WI38 (cell line): ENCODE results near the gene ESF1.

Source experiments
- H3K4me3 ChIP-seq: 2 replicates; pipeline ENCODE4 v1.5.1; 2011; ENCODE audit warnings: low read depth, mild to moderate bottlenecking, control low read depth, low read length
- CTCF ChIP-seq: IDR thresholded peaks from 2 replicates; pipeline ENCODE4 v1.5.1; 2012; ENCODE audit warnings: low read depth, mild to moderate bottlenecking, control low read depth, low read length

Gene ESF1

GRCh38 chr20:13756551-13756950 lies 28.2 kb downstream of the ESF1 start:
- no peak overlapping the region for H3K4me3 ChIP-seq
- TF ChIP-seq CTCF: no peak

- no peak for TF ChIP-seq CTCF
- H3K4me3 ChIP-seq: no peak overlapping the region
These were observed 28.9 kb downstream of the ESF1 start for GRCh38 chr20:13755809-13756208.

GRCh38 chr20:13753436-13754036 lies 31.2 kb downstream of the ESF1 start:
- no peak for TF ChIP-seq CTCF
- no peak overlapping the region for H3K4me3 ChIP-seq

- no peak overlapping the region for H3K4me3 ChIP-seq
- no peak for TF ChIP-seq CTCF
These were observed 34.9 kb downstream of the ESF1 start for GRCh38 chr20:13749811-13750210.

GRCh38 chr20:13745784-13746183 lies 38.9 kb downstream of the ESF1 start:
- no peak overlapping the region for H3K4me3 ChIP-seq
- no peak for TF ChIP-seq CTCF

GRCh38 chr20:13744352-13744751 lies 40.4 kb downstream of the ESF1 start:
- H3K4me3 ChIP-seq: no peak overlapping the region
- no peak for TF ChIP-seq CTCF

DNA sequence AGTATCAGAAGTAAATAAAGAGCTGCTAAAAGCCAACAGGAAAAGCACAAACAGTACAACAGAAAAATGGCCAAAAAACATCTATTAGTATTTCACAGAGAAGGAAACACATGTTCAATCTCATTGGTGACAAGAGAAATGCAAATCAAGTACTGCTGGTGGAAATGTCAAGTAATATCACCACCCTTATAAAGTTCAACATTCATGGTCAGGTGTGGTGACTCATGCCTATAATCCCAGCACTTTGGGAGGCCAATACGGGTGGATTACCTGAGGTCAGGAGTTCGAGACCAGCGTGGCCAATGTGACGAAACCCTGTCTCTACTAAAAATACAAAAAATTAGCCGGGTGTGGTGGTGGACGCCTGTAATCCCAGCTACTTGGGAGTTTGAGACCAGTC lies 42.8 kb downstream of the ESF1 start:
- TF ChIP-seq CTCF: no peak
- H3K4me3 ChIP-seq: no peak overlapping the region
